DOHH2 (cell line): Measurements from ENCODE around the gene SCO1.

Experiments used
- H3F3A ChIP-seq: fragments of 200-600 bp; sonication (generic), shearing (Covaris generic); 2 replicates; pipeline ENCODE4 v1.6.0; 2016; ENCODE audit warnings: antibody characterized with exemption, mild to moderate bottlenecking; ENCODE audit not compliant: control insufficient read depth, insufficient read depth
- H3K27ac ChIP-seq: fragments of 200-600 bp; sonication (generic); 2 replicates; pipeline ENCODE4 v1.5.1; 2014; ENCODE audit warnings: low read depth, mild to moderate bottlenecking, low read length, moderate library complexity
- H3K27me3 ChIP-seq: fragments of 200-600 bp; sonication (generic); 2 replicates; pipeline ENCODE4 v1.6.1; 2014; ENCODE audit warnings: mild to moderate bottlenecking, low read length, mixed read lengths; ENCODE audit not compliant: control insufficient read depth
- H3K36me3 ChIP-seq: fragments of 200-600 bp; sonication (generic); 2 replicates; pipeline ENCODE4 v1.6.1; 2014; ENCODE audit warnings: mild to moderate bottlenecking, low read length, moderate library complexity, mixed read lengths; ENCODE audit not compliant: control insufficient read depth
- H3K4me1 ChIP-seq: fragments of 200-600 bp; sonication (generic); 2 replicates; pipeline ENCODE4 v1.6.1; 2014; ENCODE audit warnings: mild to moderate bottlenecking, low read length, mixed read lengths; ENCODE audit not compliant: control insufficient read depth
- H3K4me2 ChIP-seq: fragments of 200-600 bp; sonication (generic); 2 replicates; pipeline ENCODE4 v1.6.0; 2014; ENCODE audit warnings: mild to moderate bottlenecking, low read length, moderate library complexity
- H3K4me3 ChIP-seq: fragments of 200-600 bp; sonication (generic); 2 replicates; pipeline ENCODE4 v1.5.1; 2014; ENCODE audit warnings: mild to moderate bottlenecking, low read length, mixed read lengths
- H3K79me2 ChIP-seq: fragments of 200-600 bp; sonication (generic); 2 replicates; pipeline ENCODE4 v1.6.1; 2014; ENCODE audit warnings: mild to moderate bottlenecking, low read length, mixed read lengths; ENCODE audit not compliant: control insufficient read depth
- H3K9me2 ChIP-seq: fragments of 200-600 bp; sonication (generic); replicated peaks from 2 replicates; pipeline ENCODE4 v1.6.1; 2014; ENCODE audit warnings: mild to moderate bottlenecking, low read length, mixed read lengths; ENCODE audit not compliant: control insufficient read depth
- H3K9me3 ChIP-seq: fragments of 200-600 bp; sonication (generic); 2 replicates; pipeline ENCODE4 v1.6.1; 2014; ENCODE audit warnings: antibody characterized with exemption, low read length, mixed read lengths; ENCODE audit not compliant: control insufficient read depth, insufficient read depth
- H4K20me1 ChIP-seq: fragments of 200-600 bp; sonication (generic); 2 replicates; pipeline ENCODE4 v1.6.0; 2014; ENCODE audit warnings: low read depth, mild to moderate bottlenecking, antibody characterized with exemption, low read length, moderate library complexity; ENCODE audit not compliant: control insufficient read depth, insufficient read depth
- CTCF ChIP-seq: fragments of 200-600 bp; sonication (generic); IDR thresholded peaks from one replicate; pipeline ENCODE4 v1.5.1; 2014; ENCODE audit warnings: antibody characterized with exemption, mild to moderate bottlenecking, low read depth, low read length; ENCODE audit not compliant: poor library complexity, severe bottlenecking
- EZH2phosphoT487 ChIP-seq: fragments of 200-600 bp; sonication (generic); IDR thresholded peaks from 2 replicates; pipeline ENCODE4 v1.6.1; 2017; ENCODE audit warnings: borderline replicate concordance, mild to moderate bottlenecking, antibody characterized with exemption, low read length, moderate library complexity, mixed read lengths

SCO1 gene

DNA sequence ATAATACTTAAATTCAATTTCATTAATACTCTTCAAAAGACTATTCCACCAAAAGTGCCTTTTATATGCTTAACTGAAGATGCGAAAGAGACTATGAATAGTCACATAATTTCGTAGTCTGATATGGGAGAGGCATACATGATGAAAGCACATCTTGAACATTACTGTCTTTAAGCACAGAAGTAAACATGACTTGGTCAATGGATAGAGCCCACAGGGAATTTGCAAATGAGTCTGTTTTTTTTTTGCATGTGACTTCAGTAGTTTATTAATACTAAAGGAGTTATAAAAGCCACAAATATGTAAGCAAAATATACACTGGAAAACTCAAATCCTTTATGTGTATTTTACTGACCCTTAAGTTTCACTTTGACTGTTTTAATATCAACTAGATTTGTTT, 16.0 kb upstream of the SCO1 start:
- TF ChIP-seq CTCF = no peak
- no peak for TF ChIP-seq EZH2phosphoT487
- no peak overlapping the region for H3K4me3 ChIP-seq
- H4K20me1 ChIP-seq = no peaks in the 10 kb centered on the region
- no peak overlapping the region for H3K4me2 ChIP-seq
- H3F3A ChIP-seq = no peaks in the 10 kb centered on the region
- H3K4me1 ChIP-seq = no peaks in the 10 kb centered on the region
- H3K27me3 ChIP-seq = no peaks in the 10 kb centered on the region
- H3K36me3 ChIP-seq = peaks cover 36% of the 10 kb centered on the region
- H3K79me2 ChIP-seq = no peaks in the 10 kb centered on the region
- H3K9me2 ChIP-seq = no peaks in the 10 kb centered on the region
- H3K9me3 ChIP-seq = no peaks in the 10 kb centered on the region
- no peak overlapping the region for H3K27ac ChIP-seq

- TF ChIP-seq EZH2phosphoT487 = no peak
- no peak for TF ChIP-seq CTCF
- Histone ChIP-seq H3K4me2 (no peak overlapping the region), H4K20me1 (no peaks in the 10 kb centered on the region), H3K27ac (no peak overlapping the region), H3K27me3 (no peaks in the 10 kb centered on the region), H3K4me1 (no peaks in the 10 kb centered on the region), H3K9me2 (no peaks in the 10 kb centered on the region), H3K79me2 (peaks cover 7% of the 10 kb centered on the region), H3K4me3 (no peak overlapping the region), H3K36me3 (peaks cover 44% of the 10 kb centered on the region), H3F3A (no peaks in the 10 kb centered on the region), H3K9me3 (no peaks in the 10 kb centered on the region)
These were observed 8.4 kb upstream of the SCO1 start for GRCh38 chr17:10705727-10706126.

DNA sequence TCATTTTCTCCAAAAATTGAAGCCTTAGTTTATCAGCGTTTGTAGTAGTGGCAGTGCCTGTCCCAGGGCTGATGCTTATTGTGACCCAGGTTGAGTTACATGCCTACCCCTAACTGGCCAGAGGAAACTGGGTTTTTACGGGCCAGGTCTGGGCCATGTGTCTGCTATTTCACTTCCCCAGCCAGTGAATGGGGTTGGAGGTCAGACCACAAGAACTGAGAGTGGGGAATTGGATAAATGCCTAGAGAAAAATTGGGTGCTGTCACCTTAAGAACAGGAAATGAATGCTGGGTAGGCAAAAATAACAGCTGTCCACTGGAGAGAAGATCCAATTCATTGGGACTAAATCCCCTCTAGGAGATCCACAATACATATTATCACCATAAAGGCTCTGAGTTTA, 5.2 kb upstream of the SCO1 start:
- Histone ChIP-seq H3K27me3 (no peaks in the 10 kb centered on the region), H4K20me1 (no peaks in the 10 kb centered on the region), H3K27ac (no peak overlapping the region), H3K4me3 (no peak overlapping the region), H3K36me3 (peaks cover 31% of the 10 kb centered on the region), H3K9me3 (no peaks in the 10 kb centered on the region), H3K4me1 (peaks cover 12% of the 10 kb centered on the region), H3K9me2 (no peaks in the 10 kb centered on the region), H3K4me2 (no peak overlapping the region), H3F3A (no peaks in the 10 kb centered on the region), H3K79me2 (peaks cover 25% of the 10 kb centered on the region)
- TF ChIP-seq CTCF = no peak
- no peak for TF ChIP-seq EZH2phosphoT487

DNA sequence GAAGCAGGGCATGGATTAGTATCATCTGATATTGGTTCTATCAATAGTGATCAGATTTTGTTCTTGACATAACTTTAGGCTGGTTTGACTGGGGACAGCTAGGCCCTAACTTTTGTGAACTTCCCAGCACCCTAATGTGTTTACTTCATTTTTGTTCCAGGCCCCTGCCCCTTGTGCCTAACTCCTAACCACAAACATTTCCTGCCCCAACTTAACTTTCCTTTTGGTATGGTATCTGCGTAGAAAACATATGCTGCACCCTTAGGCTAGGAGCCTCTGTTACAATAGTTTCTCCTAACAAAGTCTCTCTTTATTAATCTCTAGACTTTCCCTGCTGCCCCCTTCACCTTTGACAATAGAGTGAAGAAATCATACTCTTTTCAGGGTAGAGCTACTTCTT, 2.5 kb upstream of the SCO1 start:
- Histone ChIP-seq H3K9me3 (no peaks in the 10 kb centered on the region), H3K4me2 (no peak overlapping the region), H3K4me1 (peaks cover 21% of the 10 kb centered on the region), H3K27me3 (no peaks in the 10 kb centered on the region), H3K79me2 (peaks cover 51% of the 10 kb centered on the region), H3K36me3 (peaks cover 24% of the 10 kb centered on the region), H3F3A (no peaks in the 10 kb centered on the region), H3K4me3 (no peak overlapping the region), H4K20me1 (no peaks in the 10 kb centered on the region), H3K9me2 (no peaks in the 10 kb centered on the region), H3K27ac (no peak overlapping the region)
- no peak for TF ChIP-seq CTCF
- no peak for TF ChIP-seq EZH2phosphoT487
